Measurements from ENCODE around the gene NDRG3.

DNA sequence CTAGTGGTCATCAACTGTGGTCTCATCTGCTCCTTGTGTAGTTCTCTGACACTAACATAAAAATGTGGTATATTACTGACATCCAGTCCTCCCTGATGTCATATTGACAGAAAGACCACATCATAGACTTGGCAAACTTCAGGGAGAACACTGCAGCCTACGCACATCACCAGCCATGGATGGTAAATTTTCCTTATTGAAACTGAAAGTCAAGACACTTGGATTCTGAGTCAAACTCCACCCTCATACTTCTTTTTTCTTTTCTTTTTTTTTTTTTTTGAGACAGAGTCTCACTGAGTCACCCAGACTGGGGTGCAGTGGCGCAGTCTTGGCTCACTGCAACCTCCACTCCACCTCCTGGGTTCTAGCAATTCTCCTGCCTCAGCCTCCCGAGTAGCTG is 25.4 kb downstream of the NDRG3 start:
- TF ChIP-seq, protein P1, sequence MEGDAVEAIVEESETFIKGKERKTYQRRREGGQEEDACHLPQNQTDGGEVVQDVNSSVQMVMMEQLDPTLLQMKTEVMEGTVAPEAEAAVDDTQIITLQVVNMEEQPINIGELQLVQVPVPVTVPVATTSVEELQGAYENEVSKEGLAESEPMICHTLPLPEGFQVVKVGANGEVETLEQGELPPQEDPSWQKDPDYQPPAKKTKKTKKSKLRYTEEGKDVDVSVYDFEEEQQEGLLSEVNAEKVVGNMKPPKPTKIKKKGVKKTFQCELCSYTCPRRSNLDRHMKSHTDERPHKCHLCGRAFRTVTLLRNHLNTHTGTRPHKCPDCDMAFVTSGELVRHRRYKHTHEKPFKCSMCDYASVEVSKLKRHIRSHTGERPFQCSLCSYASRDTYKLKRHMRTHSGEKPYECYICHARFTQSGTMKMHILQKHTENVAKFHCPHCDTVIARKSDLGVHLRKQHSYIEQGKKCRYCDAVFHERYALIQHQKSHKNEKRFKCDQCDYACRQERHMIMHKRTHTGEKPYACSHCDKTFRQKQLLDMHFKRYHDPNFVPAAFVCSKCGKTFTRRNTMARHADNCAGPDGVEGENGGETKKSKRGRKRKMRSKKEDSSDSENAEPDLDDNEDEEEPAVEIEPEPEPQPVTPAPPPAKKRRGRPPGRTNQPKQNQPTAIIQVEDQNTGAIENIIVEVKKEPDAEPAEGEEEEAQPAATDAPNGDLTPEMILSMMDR (IDR thresholded peaks at IDR 0.05), result no peak
- TF ChIP-seq POLR2AphosphoS5 (IDR thresholded peaks at IDR 0.05) (no peak), POLR2A (IDR thresholded peaks at IDR 0.05) (no peak)
